Anterior cingulate cortex (tissue), 58 donors: ENCODE measurements around the gene PCGF5.
"Not testable (repeated sequence)": the region's sequence is repeated elsewhere in the genome, so short reads cannot be mapped to it uniquely, and the experiment has no call there.

Experiments used
- DNase-seq, 58 donors: peaks; one replicate each; lab custom pipeline; 2025; lab: John Stamatoyannopoulos, UW

Gene PCGF5

DNA sequence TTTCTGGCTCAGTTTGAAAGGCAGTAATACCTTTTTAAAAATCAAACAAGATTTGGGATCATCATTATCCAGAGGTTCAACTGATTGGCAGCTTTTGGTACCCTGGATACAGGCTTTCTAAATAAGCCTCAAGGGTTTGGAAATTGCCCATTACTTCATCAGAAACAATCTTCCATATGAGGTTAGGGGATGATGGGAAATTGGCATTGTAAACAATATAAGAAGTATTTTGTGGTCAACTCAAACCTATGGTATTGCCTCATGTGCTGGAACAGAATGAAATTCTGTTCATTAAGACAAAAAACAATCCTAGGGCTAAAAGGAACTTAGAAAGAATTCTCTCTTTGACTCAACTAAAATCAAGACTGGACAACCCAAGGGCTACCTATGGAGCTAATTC is 97.1 kb downstream of the PCGF5 start:
- DNase-seq = no peak

DNA sequence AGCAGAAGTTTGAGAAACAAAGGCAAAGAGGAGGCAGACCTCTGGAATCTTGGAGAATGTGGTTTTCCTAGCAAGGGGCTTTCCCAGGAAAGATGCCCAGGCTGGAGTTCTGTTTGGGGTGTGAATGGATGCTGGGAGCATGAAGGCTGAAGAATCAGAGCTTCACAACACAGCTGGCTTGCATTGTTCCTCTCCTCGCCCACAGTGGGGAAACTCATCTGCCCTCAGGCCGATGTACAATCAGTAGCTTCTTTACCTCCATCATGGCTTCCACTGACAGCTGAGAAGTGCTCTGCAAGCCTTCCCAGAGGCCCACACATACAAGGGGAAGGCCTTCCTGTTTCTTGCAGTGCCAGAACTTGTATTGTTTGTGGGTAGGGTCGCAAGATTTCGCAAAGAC is 98.9 kb downstream of the PCGF5 start:
- DNase-seq = no peak

DNA sequence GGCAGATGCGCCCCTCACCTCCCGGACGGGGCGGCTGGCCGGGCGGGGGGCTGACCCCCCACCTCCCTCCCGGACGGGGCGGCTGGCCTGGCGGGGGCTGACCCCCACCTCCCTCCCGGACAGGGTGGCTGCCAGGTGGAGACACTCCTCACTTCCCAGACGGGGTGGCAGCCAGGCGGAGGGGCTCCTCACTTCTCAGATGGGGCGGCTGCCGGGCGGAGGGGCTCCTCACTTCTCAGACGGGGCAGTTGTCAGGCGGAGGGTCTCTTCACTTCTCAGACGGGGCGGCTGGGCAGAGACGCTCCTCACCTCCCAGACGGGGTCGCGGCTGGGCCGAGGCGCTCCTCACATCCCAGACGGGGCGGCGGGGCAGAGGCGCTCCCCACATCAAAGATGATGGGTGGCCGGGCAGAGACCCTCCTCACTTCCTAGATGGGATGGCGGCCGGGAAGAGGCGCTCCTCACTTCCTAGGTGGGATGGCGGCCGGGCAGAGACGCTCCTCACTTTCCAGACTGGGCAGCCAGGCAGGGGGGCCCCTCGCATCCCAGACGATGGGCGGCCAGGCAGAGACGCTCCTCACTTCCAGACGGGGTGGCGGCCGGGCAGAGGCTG is 102.9 kb downstream of the PCGF5 start:
- not testable (repeated sequence) for DNase-seq

DNA sequence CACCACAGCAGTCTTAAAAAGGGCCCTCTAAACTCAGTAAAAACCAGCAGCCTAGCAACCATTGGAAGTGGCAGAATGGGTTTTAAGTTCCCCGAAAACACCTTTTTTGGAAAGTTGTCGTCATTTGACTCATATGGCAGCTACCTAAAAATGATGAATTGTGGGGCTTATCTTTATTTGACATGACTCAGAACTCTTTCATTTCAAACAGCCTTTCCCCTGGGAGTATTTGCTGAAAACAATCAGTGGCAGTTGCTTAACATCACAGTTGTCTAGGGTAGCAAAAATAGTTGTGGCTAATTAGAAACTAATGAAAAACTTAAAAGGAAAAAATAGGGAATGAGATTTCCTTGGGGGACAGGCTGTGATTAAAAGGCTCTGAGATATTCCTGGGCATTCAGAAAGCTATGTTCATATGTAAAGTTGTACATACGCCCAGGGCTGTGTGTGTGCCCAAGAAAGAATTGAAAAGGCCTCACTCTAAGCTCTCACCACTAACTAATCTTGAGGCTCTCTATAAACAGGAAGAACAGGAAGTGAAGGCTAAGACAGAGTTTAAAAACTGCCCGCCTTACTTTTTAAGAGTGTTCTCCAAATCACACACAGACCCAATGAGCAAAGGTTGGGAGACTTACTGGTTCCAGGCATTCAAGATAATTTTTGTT is 108.0 kb downstream of the PCGF5 start:
- DNase-seq = no peak
